SK-N-SH (cell line): Measurements from ENCODE around the gene ENTPD6.

Source experiments
- CTCF ChIP-seq: fragments of 200-600 bp; sonication (generic); IDR thresholded peaks from 2 replicates; pipeline ENCODE4 v1.6.1; 2017; ENCODE audit warnings: antibody characterized with exemption, mild to moderate bottlenecking, moderate library complexity
- EP300 ChIP-seq, 2 experiments: IDR thresholded peaks; 2 replicates each; pipeline versions ENCODE4 v1.4.0 to v1.6.1; 2012; ENCODE audit warnings: borderline replicate concordance in 1 of 2, low read depth in 1 of 2, low read length in 1 of 2
- MXI1 ChIP-seq: IDR thresholded peaks from 2 replicates; pipeline ENCODE4 v1.6.1; 2012; ENCODE audit warnings: mild to moderate bottlenecking, low read depth, low read length, improper control_type of control experiment
- POLR2AphosphoS5 ChIP-seq: IDR thresholded peaks from 2 replicates; pipeline ENCODE4 v1.6.1; 2012; ENCODE audit warnings: low read depth, low read length
- SIN3A ChIP-seq: IDR thresholded peaks from 2 replicates; pipeline ENCODE4 v1.6.1; 2012; ENCODE audit warnings: low read depth, mild to moderate bottlenecking, low read length, moderate library complexity, borderline replicate concordance
- TAF1 ChIP-seq: IDR thresholded peaks from 2 replicates; pipeline ENCODE4 v1.6.1; 2012; ENCODE audit warnings: low read depth, mild to moderate bottlenecking, low read length, moderate library complexity, borderline replicate concordance

GRCh38 chr20:25196786-25197120 is 1.2 kb downstream of the ENTPD6 start:
- TF ChIP-seq CTCF = no peak
- no peak for TF ChIP-seq SIN3A
- TF ChIP-seq EP300 (IDR thresholded peaks at IDR 0.05; ENCODE audit: borderline replicate concordance in 1 of 2, low read depth in 1 of 2, low read length in 1 of 2) = no peak
- no peak for TF ChIP-seq POLR2AphosphoS5
- TF ChIP-seq MXI1 = no peak
- no peak for TF ChIP-seq TAF1
